Osteoblast (primary cell): ENCODE data around the gene FGFR4. TPM values are rescaled to one million over a fixed set of nuclear protein-coding genes. Genes with fewer than 3 reads are reported as not detected.

Experiments used
- DNase-seq: peaks from one replicate; pipeline ENCODE4 v3.0.0; 2011; ENCODE audit warnings: low spot score, mixed read lengths; ENCODE audit not compliant: insufficient read length; ENCODE audit errors: missing footprints
- H2AFZ ChIP-seq: 2 replicates; pipeline ENCODE4 v1.6.0; 2011; ENCODE audit warnings: mild to moderate bottlenecking, low read length
- H3K27ac ChIP-seq: 2 replicates; pipeline ENCODE4 v1.5.1; 2011; ENCODE audit warnings: mild to moderate bottlenecking, low read depth, low read length, moderate library complexity
- H3K27me3 ChIP-seq: 2 replicates; pipeline ENCODE4 v1.6.0; 2012; ENCODE audit warnings: mild to moderate bottlenecking, control low read depth, inconsistent platforms, low read length, moderate library complexity; ENCODE audit not compliant: insufficient read depth
- H3K36me3 ChIP-seq: 2 replicates; pipeline ENCODE4 v1.5.1; 2011; ENCODE audit warnings: mild to moderate bottlenecking, low read length, control low read depth, moderate library complexity; ENCODE audit not compliant: insufficient read depth
- H3K4me1 ChIP-seq: 2 replicates; pipeline ENCODE4 v1.5.1; 2011; ENCODE audit warnings: mild to moderate bottlenecking, low read length, control low read depth, moderate library complexity; ENCODE audit not compliant: insufficient read depth
- H3K4me2 ChIP-seq: 2 replicates; pipeline ENCODE4 v1.6.0; 2011; ENCODE audit warnings: mild to moderate bottlenecking, low read length; ENCODE audit not compliant: insufficient read depth
- H3K4me3 ChIP-seq: fragments of 200-600 bp; sonication (generic); 3 replicates; pipeline ENCODE4 v1.5.1; 2012; ENCODE audit warnings: mild to moderate bottlenecking, low read length, inconsistent platforms; ENCODE audit not compliant: insufficient read depth
- H3K79me2 ChIP-seq: 2 replicates; pipeline ENCODE4 v1.6.0; 2012; ENCODE audit warnings: mild to moderate bottlenecking, low read length, control low read depth, inconsistent platforms; ENCODE audit not compliant: insufficient read depth
- H3K9me3 ChIP-seq: 2 replicates; pipeline ENCODE4 v1.5.1; 2011; ENCODE audit warnings: low read depth, low read length, control low read depth
- H4K20me1 ChIP-seq: 2 replicates; pipeline ENCODE4 v1.6.0; 2012; ENCODE audit warnings: mild to moderate bottlenecking, low read length, control low read depth; ENCODE audit not compliant: insufficient read depth
- total RNA-seq: library from RNA; depleted of rRNA; stranded (reverse); fragments of >200 nt; gene quantifications from 2 replicates; pipeline ENCODE4 v1.2.3, GENCODE V29; 2012
- TF ChIP-seq, protein P1 (sequence below): IDR thresholded peaks from 2 replicates; pipeline ENCODE4 v1.5.1; 2011; ENCODE audit warnings: mild to moderate bottlenecking, low read depth, low read length, moderate library complexity; ENCODE audit errors: extremely low read depth

FGFR4 gene
- total RNA-seq, 1 donor = 1.1 TPM

- Histone ChIP-seq H2AFZ (no peak overlapping the region), H3K36me3 (no peaks in the 10 kb centered on the region), H3K27me3 (no peaks in the 10 kb centered on the region), H3K79me2 (no peaks in the 10 kb centered on the region), H3K27ac (no peak overlapping the region), H3K4me3 (no peak overlapping the region), H4K20me1 (no peaks in the 10 kb centered on the region), H3K9me3 (no peaks in the 10 kb centered on the region), H3K4me2 (no peak overlapping the region), H3K4me1 (peaks cover 9% of the 10 kb centered on the region)
- DNase-seq = peak; percentile 66
- TF ChIP-seq, protein P1, sequence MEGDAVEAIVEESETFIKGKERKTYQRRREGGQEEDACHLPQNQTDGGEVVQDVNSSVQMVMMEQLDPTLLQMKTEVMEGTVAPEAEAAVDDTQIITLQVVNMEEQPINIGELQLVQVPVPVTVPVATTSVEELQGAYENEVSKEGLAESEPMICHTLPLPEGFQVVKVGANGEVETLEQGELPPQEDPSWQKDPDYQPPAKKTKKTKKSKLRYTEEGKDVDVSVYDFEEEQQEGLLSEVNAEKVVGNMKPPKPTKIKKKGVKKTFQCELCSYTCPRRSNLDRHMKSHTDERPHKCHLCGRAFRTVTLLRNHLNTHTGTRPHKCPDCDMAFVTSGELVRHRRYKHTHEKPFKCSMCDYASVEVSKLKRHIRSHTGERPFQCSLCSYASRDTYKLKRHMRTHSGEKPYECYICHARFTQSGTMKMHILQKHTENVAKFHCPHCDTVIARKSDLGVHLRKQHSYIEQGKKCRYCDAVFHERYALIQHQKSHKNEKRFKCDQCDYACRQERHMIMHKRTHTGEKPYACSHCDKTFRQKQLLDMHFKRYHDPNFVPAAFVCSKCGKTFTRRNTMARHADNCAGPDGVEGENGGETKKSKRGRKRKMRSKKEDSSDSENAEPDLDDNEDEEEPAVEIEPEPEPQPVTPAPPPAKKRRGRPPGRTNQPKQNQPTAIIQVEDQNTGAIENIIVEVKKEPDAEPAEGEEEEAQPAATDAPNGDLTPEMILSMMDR = no peak
Measured at GRCh38 chr5:177112589-177113220, 26.0 kb downstream of the FGFR4 start.

- H2AFZ ChIP-seq = peak overlapping the region; percentile 94
- H3K27me3 ChIP-seq = no peaks in the 10 kb centered on the region
- TF ChIP-seq, protein P1 = peak; percentile 99
- no peaks in the 10 kb centered on the region for H3K79me2 ChIP-seq
- H3K4me2 ChIP-seq = peak overlapping the region; percentile 72
- H3K36me3 ChIP-seq = no peaks in the 10 kb centered on the region
- H4K20me1 ChIP-seq = no peaks in the 10 kb centered on the region
- DNase-seq = peak; percentile 99
- no peak overlapping the region for H3K27ac ChIP-seq
- peaks cover 9% of the 10 kb centered on the region for H3K4me1 ChIP-seq
- H3K4me3 ChIP-seq = no peak overlapping the region
- H3K9me3 ChIP-seq = no peaks in the 10 kb centered on the region
Measured at GRCh38 chr5:177113566-177114424, 27.1 kb downstream of the FGFR4 start.

GRCh38 chr5:177116631-177117373, 30.1 kb downstream of the FGFR4 start:
- H3K4me1 ChIP-seq = peaks cover 9% of the 10 kb centered on the region
- peak overlapping the region; percentile 80 for H3K4me2 ChIP-seq
- TF ChIP-seq, protein P1 = no peak
- no peaks in the 10 kb centered on the region for H3K27me3 ChIP-seq
- peak overlapping the region; percentile 97 for H2AFZ ChIP-seq
- no peak overlapping the region for H3K27ac ChIP-seq
- no peaks in the 10 kb centered on the region for H3K36me3 ChIP-seq
- peak overlapping the region; percentile 64 for H3K4me3 ChIP-seq
- no peaks in the 10 kb centered on the region for H3K9me3 ChIP-seq
- H3K79me2 ChIP-seq = no peaks in the 10 kb centered on the region
- H4K20me1 ChIP-seq = no peaks in the 10 kb centered on the region
- DNase-seq = peak; percentile 98
